ENCODE results near the gene TAOK3. TPM values are rescaled to one million over a fixed set of nuclear protein-coding genes. Genes with fewer than 3 reads are reported as not detected.

The TAOK3 gene
- total and polyA plus RNA-seq, 2 donors (not counting 3 experiments of a cell fraction or from before 2014, with no cell fraction given): 11.3 to 23.1 TPM

DNA sequence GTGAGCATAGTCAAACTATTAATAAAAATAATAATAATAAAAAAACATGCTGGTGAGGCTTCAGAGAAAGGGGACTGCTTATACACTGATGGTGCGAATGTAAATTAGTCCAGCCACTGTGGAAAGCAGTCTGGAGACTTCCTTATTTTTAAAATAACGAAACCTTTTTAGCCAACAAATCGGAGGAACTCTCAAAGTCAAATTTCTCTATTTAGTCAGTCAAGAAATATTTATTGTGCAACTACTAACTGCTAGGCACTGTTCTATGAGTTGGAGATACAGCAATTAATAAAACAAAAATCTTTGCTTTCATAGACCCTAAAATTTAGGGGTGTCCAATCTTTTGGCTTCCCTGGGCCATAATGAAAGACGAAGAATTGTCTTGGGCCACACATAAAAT is 10.8 kb downstream of the TAOK3 start:
- no peak overlapping the region for H3K4me2 ChIP-seq (ENCODE audit: insufficient read depth, low read length)
- DNase-seq (ENCODE audit: low read depth, low spot score): no peak
- no peak overlapping the region for H3K27ac ChIP-seq (ENCODE audit: insufficient read depth, low read depth, low read length)
- no peak for TF ChIP-seq MYC (IDR thresholded peaks at IDR 0.05; ENCODE audit: low read depth, low read length)
- no peak for TF ChIP-seq POLR2A (IDR thresholded peaks at IDR 0.05; ENCODE audit: low read depth, low read length)
- no peak for TF ChIP-seq GATA2 (IDR thresholded peaks at IDR 0.05; ENCODE audit: insufficient read depth, insufficient read length, low read depth, low read length)
- TF ChIP-seq, protein P1, sequence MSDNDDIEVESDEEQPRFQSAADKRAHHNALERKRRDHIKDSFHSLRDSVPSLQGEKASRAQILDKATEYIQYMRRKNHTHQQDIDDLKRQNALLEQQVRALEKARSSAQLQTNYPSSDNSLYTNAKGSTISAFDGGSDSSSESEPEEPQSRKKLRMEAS (IDR thresholded peaks at IDR 0.05; ENCODE audit: insufficient read depth, insufficient read length): no peak
- no peak for TF ChIP-seq EZH2 (IDR thresholded peaks at IDR 0.05; ENCODE audit: borderline replicate concordance, low read depth, low read length, severe bottlenecking)
- TF ChIP-seq POLR2AphosphoS5 (IDR thresholded peaks at IDR 0.05; ENCODE audit: insufficient read depth, low read depth, low read length): no peak
- no peak for TF ChIP-seq FOS (IDR thresholded peaks at IDR 0.05; ENCODE audit: borderline replicate concordance, insufficient read depth, low read length)
- TF ChIP-seq JUN (IDR thresholded peaks at IDR 0.05; ENCODE audit: borderline replicate concordance, insufficient read depth, insufficient read length, low read depth): no peak
- TF ChIP-seq, protein P2, sequence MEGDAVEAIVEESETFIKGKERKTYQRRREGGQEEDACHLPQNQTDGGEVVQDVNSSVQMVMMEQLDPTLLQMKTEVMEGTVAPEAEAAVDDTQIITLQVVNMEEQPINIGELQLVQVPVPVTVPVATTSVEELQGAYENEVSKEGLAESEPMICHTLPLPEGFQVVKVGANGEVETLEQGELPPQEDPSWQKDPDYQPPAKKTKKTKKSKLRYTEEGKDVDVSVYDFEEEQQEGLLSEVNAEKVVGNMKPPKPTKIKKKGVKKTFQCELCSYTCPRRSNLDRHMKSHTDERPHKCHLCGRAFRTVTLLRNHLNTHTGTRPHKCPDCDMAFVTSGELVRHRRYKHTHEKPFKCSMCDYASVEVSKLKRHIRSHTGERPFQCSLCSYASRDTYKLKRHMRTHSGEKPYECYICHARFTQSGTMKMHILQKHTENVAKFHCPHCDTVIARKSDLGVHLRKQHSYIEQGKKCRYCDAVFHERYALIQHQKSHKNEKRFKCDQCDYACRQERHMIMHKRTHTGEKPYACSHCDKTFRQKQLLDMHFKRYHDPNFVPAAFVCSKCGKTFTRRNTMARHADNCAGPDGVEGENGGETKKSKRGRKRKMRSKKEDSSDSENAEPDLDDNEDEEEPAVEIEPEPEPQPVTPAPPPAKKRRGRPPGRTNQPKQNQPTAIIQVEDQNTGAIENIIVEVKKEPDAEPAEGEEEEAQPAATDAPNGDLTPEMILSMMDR (IDR thresholded peaks at IDR 0.05; ENCODE audit: extremely low read depth in 1 of 2, insufficient read depth in 1 of 2, low read depth in 1 of 2, low read length in 2 of 2): no peak
- BruUV-seq (replicated peaks): no TSS peak
- H4K20me1 ChIP-seq (replicated peaks; ENCODE audit: control insufficient read depth, extremely low read depth, insufficient read depth, low read length): no peaks in the 10 kb centered on the region
- intact Hi-C loops (cut with micrococcal nuclease): no loop called here
- H3K9me1 ChIP-seq (replicated peaks; ENCODE audit: control insufficient read depth, extremely low read depth, insufficient read depth, low read length): no peaks in the 10 kb centered on the region
- ChIA-PET POLR2A (no interaction called here), CTCF (interaction anchor here (1.7 kb wide), 1 partner anchor 14 kb away, joined by 8 read pairs; the partner anchor contains the start of gene SUDS3)
- H3K27me3 ChIP-seq (ENCODE audit: control insufficient read depth in 2 of 2, insufficient read depth in 2 of 2, low read length in 2 of 2): no peaks in the 10 kb centered on the region
- H3K9ac ChIP-seq (replicated peaks; ENCODE audit: extremely low read depth, insufficient read depth, low read length): no peak overlapping the region
- H3K9me3 ChIP-seq (replicated peaks; ENCODE audit: control insufficient read depth, insufficient read depth, low read length): no peaks in the 10 kb centered on the region
- no peak for FAIRE-seq
- peaks cover 40% of the 10 kb centered on the region for H3K4me1 ChIP-seq (ENCODE audit: control insufficient read depth, extremely low read depth, insufficient read depth, low read length)
- H3K36me3 ChIP-seq (ENCODE audit: control insufficient read depth in 2 of 2, extremely low read depth in 1 of 2, insufficient read depth in 2 of 2, low read length in 2 of 2): no peaks in the 10 kb centered on the region
- H3K4me3 ChIP-seq (replicated peaks in 1 of 3; ENCODE audit: insufficient read depth in 1 of 3, low read depth in 1 of 3, low read length in 3 of 3): no peak overlapping the region
- dilution Hi-C loops (cut with MboI; ENCODE audit: extremely low pct_ligation_motif_present, low sequenced_read_pairs): no loop called here
- no peak overlapping the region for H2AFZ ChIP-seq (ENCODE audit: low read depth, low read length)
- H3K79me2 ChIP-seq (ENCODE audit: control insufficient read depth, insufficient read depth, low read length): peaks cover 61% of the 10 kb centered on the region

Data from endothelial cell of umbilical vein (primary cell).